IMR-90 (cell line): ENCODE data around the gene GPR176. TPM values are rescaled to one million over a fixed set of nuclear protein-coding genes. Genes with fewer than 3 reads are reported as not detected.

ENCODE experiments used
- ATAC-seq: fragments of 200-7000 bp; cut with Tn5 transposase; 2 replicates; pipeline ENCODE4 v1.9.1; 2020; ENCODE audit warnings: low read depth, mild to moderate bottlenecking, moderate library complexity
- BruUV-seq: library from RNA; stranded (reverse); fragments of 400-500 nt; replicated peaks from 2 replicates; lab custom pipeline; 2021; lab: Mats Ljungman, UMichigan
- CTCF ChIA-PET: fragments of 300-600 bp; formaldehyde crosslinking; extraction: SDS; loops from one replicate; lab custom pipeline; 2021; ENCODE audit warnings: antibody characterized with exemption; lab: Yijun Ruan, JAX
- POLR2A ChIA-PET: fragments of 300-600 bp; sonication (Branson Sonifier 250); formaldehyde crosslinking; loops from one replicate; lab custom pipeline; 2022; ENCODE audit warnings: antibody characterized with exemption; ENCODE audit not compliant: unreplicated experiment; lab: Charles Lee
- DNase-seq: peaks from one replicate; pipeline ENCODE4 v3.0.0; 2013
- H2AFZ ChIP-seq: replicated peaks from 2 replicates; pipeline ENCODE3; 2013; ENCODE audit warnings: low read length, mild to moderate bottlenecking; ENCODE audit not compliant: poor library complexity
- H2AK5ac ChIP-seq: 2 replicates; pipeline ENCODE4 v1.6.1; 2013; ENCODE audit warnings: low read depth, low read length, inconsistent platforms
- H2AK9ac ChIP-seq: replicated peaks from 2 replicates; pipeline ENCODE3; 2013; ENCODE audit warnings: mild to moderate bottlenecking, low read depth, low read length, moderate library complexity; ENCODE audit not compliant: poor library complexity
- H2BK120ac ChIP-seq: 2 replicates; pipeline ENCODE4 v1.6.1; 2013; ENCODE audit warnings: low read depth, low read length, inconsistent platforms
- H2BK15ac ChIP-seq: 3 replicates; pipeline ENCODE4 v1.6.1; 2013; ENCODE audit warnings: low read depth, low read length, inconsistent platforms
- H2BK20ac ChIP-seq: 2 replicates; pipeline ENCODE4 v1.6.1; 2013; ENCODE audit warnings: low read depth, mild to moderate bottlenecking, inconsistent platforms, low read length, moderate library complexity
- H2BK5ac ChIP-seq: 2 replicates; pipeline ENCODE4 v1.6.1; 2013; ENCODE audit warnings: mild to moderate bottlenecking, low read depth, low read length, inconsistent platforms; ENCODE audit not compliant: poor library complexity, severe bottlenecking
- H3K14ac ChIP-seq: replicated peaks from 2 replicates; pipeline ENCODE4 v1.6.1; 2013; ENCODE audit warnings: low read depth, low read length, inconsistent platforms
- H3K18ac ChIP-seq: 2 replicates; pipeline ENCODE4 v1.6.1; 2013; ENCODE audit warnings: low read depth, low read length, control low read depth
- H3K23ac ChIP-seq: 2 replicates; pipeline ENCODE4 v1.6.1; 2013; ENCODE audit warnings: low read depth, low read length, inconsistent platforms
- H3K27ac ChIP-seq: 2 replicates; pipeline ENCODE4 v1.5.1; 2013; ENCODE audit warnings: mild to moderate bottlenecking, control low read depth, low read length; ENCODE audit not compliant: insufficient read depth
- H3K27me3 ChIP-seq: 2 replicates; pipeline ENCODE4 v1.6.1; 2013; ENCODE audit warnings: low read length; ENCODE audit not compliant: control insufficient read depth, insufficient read depth
- H3K36me3 ChIP-seq: 2 replicates; pipeline ENCODE4 v1.6.1; 2013; ENCODE audit warnings: low read length, mixed read lengths; ENCODE audit not compliant: control insufficient read depth, insufficient read depth
- H3K4ac ChIP-seq: 2 replicates; pipeline ENCODE4 v1.6.1; 2013; ENCODE audit warnings: low read depth, low read length, inconsistent platforms
- H3K4me1 ChIP-seq: 2 replicates; pipeline ENCODE4 v1.6.1; 2013; ENCODE audit warnings: low read length, mixed read lengths; ENCODE audit not compliant: control insufficient read depth, insufficient read depth
- H3K4me2 ChIP-seq: 2 replicates; pipeline ENCODE4 v1.6.1; 2013; ENCODE audit warnings: low read depth, mild to moderate bottlenecking, control low read depth, low read length, moderate library complexity
- H3K4me3 ChIP-seq: 2 replicates; pipeline ENCODE4 v1.5.1; 2013; ENCODE audit warnings: low read depth, mild to moderate bottlenecking, control low read depth, low read length, moderate library complexity; ENCODE audit not compliant: insufficient read depth
- H3K56ac ChIP-seq: 2 replicates; pipeline ENCODE4 v1.6.1; 2013; ENCODE audit warnings: low read length, inconsistent platforms; ENCODE audit not compliant: insufficient read depth; ENCODE audit errors: extremely low read depth
- H3K79me1 ChIP-seq, 2 experiments: 2 replicates each; pipeline ENCODE4 v1.6.1; 2013; ENCODE audit warnings: low read length in 2 of 2, inconsistent platforms in 1 of 2, low read depth in 1 of 2
- H3K9ac ChIP-seq: 2 replicates; pipeline ENCODE4 v1.6.1; 2013; ENCODE audit warnings: low read depth, low read length, control low read depth
- H3K9me1 ChIP-seq: 2 replicates; pipeline ENCODE4 v1.6.1; 2013; ENCODE audit warnings: low read length, inconsistent platforms; ENCODE audit not compliant: insufficient read depth
- H3K9me3 ChIP-seq: 2 replicates; pipeline ENCODE4 v1.6.1; 2013; ENCODE audit warnings: low read length; ENCODE audit not compliant: control insufficient read depth, insufficient read depth
- H4K20me1 ChIP-seq: 2 replicates; pipeline ENCODE4 v1.6.1; 2013; ENCODE audit warnings: low read length, inconsistent platforms; ENCODE audit not compliant: insufficient read depth
- H4K5ac ChIP-seq: 2 replicates; pipeline ENCODE4 v1.6.1; 2013; ENCODE audit warnings: mild to moderate bottlenecking, low read depth, low read length, control low read depth
- H4K8ac ChIP-seq, 2 experiments: 2 replicates each; pipeline ENCODE4 v1.6.1; 2013; ENCODE audit warnings: low read depth in 2 of 2, low read length in 2 of 2, control low read depth in 1 of 2, inconsistent platforms in 1 of 2
- H4K91ac ChIP-seq: 2 replicates; pipeline ENCODE4 v1.6.1; 2013; ENCODE audit warnings: low read depth, low read length, inconsistent platforms; ENCODE audit not compliant: insufficient read depth
- CEBPB ChIP-seq: IDR thresholded peaks from 2 replicates; pipeline ENCODE4 v1.6.1; 2012; ENCODE audit warnings: low read depth, low read length, improper control_type of control experiment
- RCOR1 ChIP-seq: IDR thresholded peaks from 2 replicates; pipeline ENCODE4 v1.6.1; 2012; ENCODE audit warnings: mild to moderate bottlenecking, low read length, improper control_type of control experiment; ENCODE audit not compliant: insufficient replicate concordance
- dilution Hi-C: fragments of 300-500 bp; cut with HindIII; formaldehyde crosslinking; loops from one replicate; pipeline ENCODE4 v1.14.3; 2018; ENCODE audit warnings: low sequenced_read_pairs; ENCODE audit not compliant: unreplicated experiment
- in situ Hi-C: fragments of 300-500 bp; cut with MboI; formaldehyde crosslinking; loops from 3 replicates; pipeline ENCODE4 v1.14.3; 2019; ENCODE audit warnings: low sequenced_read_pairs, inconsistent platforms, mixed read lengths
- intact Hi-C: fragments of 100-400 bp; cut with micrococcal nuclease; formaldehyde crosslinking; loops from 2 replicates; pipeline ENCODE4 v1.10.0; 2022
- polyA plus RNA-seq, 3 experiments: library from polyadenylated mRNA; depleted of rRNA; stranded (reverse); fragments of >200 nt; gene quantifications; 2 replicates each; pipeline ENCODE4 v1.2.3, GENCODE V29; 2012; ENCODE audit warnings: low replicate concordance in 1 of 3
- total RNA-seq: library from RNA; depleted of rRNA; stranded (reverse); fragments of >200 nt; gene quantifications from 2 replicates; pipeline ENCODE4 v1.2.3, GENCODE V29; 2012

GPR176 gene
- total and polyA plus RNA-seq, 2 of the 4 experiments (the other 2 are of a cell fraction): 114 to 246 TPM

GRCh38 chr15:39885099-39885777 lies 34.8 kb downstream of the GPR176 start:
- Histone ChIP-seq H2BK20ac (no peak overlapping the region), H2AK9ac (no peak overlapping the region), H2BK15ac (no peak overlapping the region), H3K4me3 (no peak overlapping the region), H3K56ac (no peak overlapping the region), H3K23ac (no peak overlapping the region), H3K14ac (no peak overlapping the region), H4K91ac (no peak overlapping the region), H3K27ac (no peak overlapping the region), H2BK5ac (no peak overlapping the region), H3K9ac (no peak overlapping the region), H3K18ac (no peak overlapping the region), H2BK120ac (no peak overlapping the region), H3K9me1 (peaks cover 33% of the 10 kb centered on the region), H3K4me1 (peaks cover 24% of the 10 kb centered on the region), H3K9me3 (no peaks in the 10 kb centered on the region), H3K36me3 (0 out of 2 replicates have a peak, but pooled peaks cover 2% of the 10 kb centered on the region), H4K5ac (no peak overlapping the region), H4K8ac (no peak overlapping the region), H3K79me1 (peaks cover 33 to 93% of the 10 kb centered on the region in 2 experiments), H2AFZ (no peak overlapping the region), H2AK5ac (no peak overlapping the region), H3K27me3 (no peaks in the 10 kb centered on the region), H4K20me1 (peaks cover 84% of the 10 kb centered on the region), H3K4me2 (no peak overlapping the region), H3K4ac (no peak overlapping the region)
- DNase-seq (no peak), ATAC-seq (no peak)
- intact Hi-C loops (no loop called here), in situ Hi-C loops (no loop called here), dilution Hi-C loops (no loop called here)
- TF ChIP-seq CEBPB: peak; percentile 73
- no peak for TF ChIP-seq RCOR1
- CTCF ChIA-PET: no interaction called here
- POLR2A ChIA-PET: no interaction called here
- BruUV-seq: no TSS peak
